ENCODE measurements around the gene ZBTB44.
A peak's percentile ranks its signal among the peaks of the same experiment; 100 is the strongest.

ZBTB44 gene

DNA sequence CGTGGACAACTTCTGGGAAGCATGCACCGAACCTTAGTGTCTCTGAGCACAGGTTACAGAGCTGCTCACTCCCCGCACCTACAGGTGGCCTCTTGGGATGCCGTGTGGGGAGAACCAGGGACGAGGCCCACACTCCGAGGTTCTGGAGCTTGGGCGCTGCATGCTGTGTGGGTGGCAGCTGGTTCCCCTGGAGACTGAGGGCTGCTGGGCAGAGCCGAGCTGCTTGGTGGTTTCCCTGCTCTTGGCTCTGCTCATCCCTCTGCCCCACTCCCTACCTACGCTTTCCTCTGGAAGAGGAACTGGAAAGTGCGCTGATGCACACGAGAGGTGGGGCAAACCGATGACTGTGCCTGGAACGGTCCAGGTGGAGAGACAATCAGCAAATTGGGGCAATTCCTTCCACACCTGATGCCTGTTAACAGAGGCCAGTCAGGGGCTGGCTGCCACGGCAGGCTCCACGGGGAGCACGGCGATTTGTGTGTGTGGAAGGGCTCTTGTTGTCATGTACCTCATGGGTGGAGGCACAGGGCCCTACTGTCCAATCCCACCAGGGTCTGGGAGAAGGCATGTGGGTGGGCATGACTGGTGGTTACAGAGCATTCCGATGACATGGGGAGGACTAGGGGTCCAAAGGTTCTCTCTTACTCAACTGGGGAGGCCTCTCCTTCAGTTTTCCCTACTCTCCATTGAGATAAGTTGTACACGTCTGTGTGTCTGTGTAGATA, 94.2 kb downstream of the ZBTB44 start:
- Histone ChIP-seq H3K27me3 (ENCODE audit: insufficient read depth, low read length, poor library complexity) (no peaks in the 10 kb centered on the region), H3K4me2 (ENCODE audit: low read length) (no peak overlapping the region), H2BK120ac (ENCODE audit: low read depth, low read length) (no peak overlapping the region), H2AK5ac (ENCODE audit: low read length) (no peak overlapping the region), H2BK5ac (ENCODE audit: low read length) (no peak overlapping the region), H3K36me3 (ENCODE audit: control insufficient read depth, insufficient read depth, low read length) (no peaks in the 10 kb centered on the region), H3K9ac (ENCODE audit: low read length) (no peak overlapping the region), H3K18ac (ENCODE audit: low read length) (no peak overlapping the region), H2BK15ac (replicated peaks; ENCODE audit: low read depth) (no peak overlapping the region), H3K4ac (ENCODE audit: low read depth, low read length) (no peak overlapping the region), H4K8ac (ENCODE audit: low read depth, low read length) (no peak overlapping the region), H3K4me3 (ENCODE audit: low read length) (no peak overlapping the region), H3K23ac (ENCODE audit: low read length) (no peak overlapping the region), H3K27ac (ENCODE audit: low read depth, low read length) (no peak overlapping the region), H3K79me1 (ENCODE audit: low read length) (no peaks in the 10 kb centered on the region), H3K79me2 (ENCODE audit: control insufficient read depth, insufficient read depth, low read length) (no peaks in the 10 kb centered on the region), H3K4me1 (ENCODE audit: control insufficient read depth, low read depth, low read length) (no peaks in the 10 kb centered on the region), H3K56ac (ENCODE audit: low read length) (no peak overlapping the region), H4K5ac (ENCODE audit: low read length) (no peak overlapping the region)
- WGBS (ENCODE audit: extremely low coverage, insufficient coverage, low lambda C conversion rate), result no CpG with 5 or more reads among the region's 19 CpGs
- no peak for DNase-seq

DNA sequence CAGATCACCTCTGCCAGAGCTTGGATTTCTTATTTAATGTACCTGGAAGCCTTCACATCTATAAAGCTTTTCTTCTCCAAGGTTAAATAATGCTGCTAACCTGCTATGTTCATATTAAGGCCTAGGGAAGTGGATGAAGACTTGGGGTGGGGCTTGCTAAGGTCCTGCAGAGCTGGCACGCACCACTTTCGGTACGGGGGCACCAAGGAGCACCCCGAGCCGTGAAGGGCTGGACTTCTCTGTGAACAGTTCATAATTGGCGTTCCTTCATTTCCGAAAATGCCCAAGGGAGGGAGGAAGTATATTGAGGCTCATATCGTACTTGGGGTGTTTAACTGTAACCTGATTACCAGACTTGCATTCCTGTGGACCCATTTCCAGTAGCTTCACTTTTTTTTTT, 95.6 kb downstream of the ZBTB44 start:
- Histone ChIP-seq H2BK5ac (ENCODE audit: low read length) (no peak overlapping the region), H3K79me2 (ENCODE audit: control insufficient read depth, insufficient read depth, low read length) (no peaks in the 10 kb centered on the region), H3K27me3 (ENCODE audit: insufficient read depth, low read length, poor library complexity) (no peaks in the 10 kb centered on the region), H2BK120ac (ENCODE audit: low read depth, low read length) (no peak overlapping the region), H3K9ac (ENCODE audit: low read length) (no peak overlapping the region), H3K23ac (ENCODE audit: low read length) (no peak overlapping the region), H4K8ac (ENCODE audit: low read depth, low read length) (no peak overlapping the region), H3K4me3 (ENCODE audit: low read length) (no peak overlapping the region), H3K4me2 (ENCODE audit: low read length) (no peak overlapping the region), H3K27ac (ENCODE audit: low read depth, low read length) (no peak overlapping the region), H2BK15ac (replicated peaks; ENCODE audit: low read depth) (no peak overlapping the region), H3K4ac (ENCODE audit: low read depth, low read length) (no peak overlapping the region), H4K5ac (ENCODE audit: low read length) (no peak overlapping the region), H3K36me3 (ENCODE audit: control insufficient read depth, insufficient read depth, low read length) (no peaks in the 10 kb centered on the region), H3K79me1 (ENCODE audit: low read length) (no peaks in the 10 kb centered on the region), H3K56ac (ENCODE audit: low read length) (no peak overlapping the region), H3K18ac (ENCODE audit: low read length) (no peak overlapping the region), H2AK5ac (ENCODE audit: low read length) (no peak overlapping the region), H3K4me1 (ENCODE audit: control insufficient read depth, low read depth, low read length) (no peaks in the 10 kb centered on the region)
- no peak for DNase-seq
- no CpG with 5 or more reads among the region's 8 CpGs for WGBS (ENCODE audit: extremely low coverage, insufficient coverage, low lambda C conversion rate)

DNA sequence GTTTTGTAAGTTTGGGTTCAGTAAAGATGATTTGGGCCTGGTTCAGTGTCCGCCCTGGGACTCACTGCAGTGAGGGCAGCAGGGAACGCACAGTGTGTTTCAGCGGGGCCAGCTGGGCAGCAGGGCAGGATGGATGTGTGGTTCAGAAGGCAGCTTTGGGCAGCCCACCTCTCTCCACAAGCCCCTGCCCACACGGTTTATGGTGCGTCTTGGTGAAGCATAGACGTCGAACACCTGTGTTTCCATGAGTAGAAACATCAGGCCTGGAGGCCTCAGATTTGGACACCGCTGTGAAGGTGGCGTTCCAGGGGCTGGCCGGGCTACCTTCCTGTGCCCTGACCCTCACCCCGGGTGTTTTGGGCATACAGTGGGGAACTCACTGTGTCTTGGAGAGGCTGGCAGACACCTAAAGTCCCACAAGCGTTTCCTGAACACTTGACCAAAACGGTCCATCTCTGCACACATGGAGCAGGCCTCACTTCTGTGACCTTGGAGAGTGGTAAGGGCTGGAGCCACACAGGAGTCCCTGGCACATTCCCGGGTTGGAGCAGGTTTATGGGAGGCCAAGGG, 96.1 kb downstream of the ZBTB44 start:
- Histone ChIP-seq H3K79me2 (ENCODE audit: control insufficient read depth, insufficient read depth, low read length) (no peaks in the 10 kb centered on the region), H3K27me3 (ENCODE audit: insufficient read depth, low read length, poor library complexity) (no peaks in the 10 kb centered on the region), H3K4me3 (ENCODE audit: low read length) (no peak overlapping the region), H3K56ac (ENCODE audit: low read length) (no peak overlapping the region), H3K79me1 (ENCODE audit: low read length) (no peaks in the 10 kb centered on the region), H3K9ac (ENCODE audit: low read length) (no peak overlapping the region), H3K27ac (ENCODE audit: low read depth, low read length) (no peak overlapping the region), H3K4me2 (ENCODE audit: low read length) (no peak overlapping the region), H3K4me1 (ENCODE audit: control insufficient read depth, low read depth, low read length) (no peaks in the 10 kb centered on the region), H4K8ac (ENCODE audit: low read depth, low read length) (no peak overlapping the region), H3K4ac (ENCODE audit: low read depth, low read length) (no peak overlapping the region), H2BK5ac (ENCODE audit: low read length) (no peak overlapping the region), H3K36me3 (ENCODE audit: control insufficient read depth, insufficient read depth, low read length) (no peaks in the 10 kb centered on the region), H2BK15ac (replicated peaks; ENCODE audit: low read depth) (no peak overlapping the region), H2AK5ac (ENCODE audit: low read length) (no peak overlapping the region), H2BK120ac (ENCODE audit: low read depth, low read length) (no peak overlapping the region), H3K18ac (ENCODE audit: low read length) (no peak overlapping the region), H3K23ac (ENCODE audit: low read length) (no peak overlapping the region), H4K5ac (ENCODE audit: low read length) (no peak overlapping the region)
- no CpG with 5 or more reads among the region's 14 CpGs for WGBS (ENCODE audit: extremely low coverage, insufficient coverage, low lambda C conversion rate)
- no peak for DNase-seq

DNA sequence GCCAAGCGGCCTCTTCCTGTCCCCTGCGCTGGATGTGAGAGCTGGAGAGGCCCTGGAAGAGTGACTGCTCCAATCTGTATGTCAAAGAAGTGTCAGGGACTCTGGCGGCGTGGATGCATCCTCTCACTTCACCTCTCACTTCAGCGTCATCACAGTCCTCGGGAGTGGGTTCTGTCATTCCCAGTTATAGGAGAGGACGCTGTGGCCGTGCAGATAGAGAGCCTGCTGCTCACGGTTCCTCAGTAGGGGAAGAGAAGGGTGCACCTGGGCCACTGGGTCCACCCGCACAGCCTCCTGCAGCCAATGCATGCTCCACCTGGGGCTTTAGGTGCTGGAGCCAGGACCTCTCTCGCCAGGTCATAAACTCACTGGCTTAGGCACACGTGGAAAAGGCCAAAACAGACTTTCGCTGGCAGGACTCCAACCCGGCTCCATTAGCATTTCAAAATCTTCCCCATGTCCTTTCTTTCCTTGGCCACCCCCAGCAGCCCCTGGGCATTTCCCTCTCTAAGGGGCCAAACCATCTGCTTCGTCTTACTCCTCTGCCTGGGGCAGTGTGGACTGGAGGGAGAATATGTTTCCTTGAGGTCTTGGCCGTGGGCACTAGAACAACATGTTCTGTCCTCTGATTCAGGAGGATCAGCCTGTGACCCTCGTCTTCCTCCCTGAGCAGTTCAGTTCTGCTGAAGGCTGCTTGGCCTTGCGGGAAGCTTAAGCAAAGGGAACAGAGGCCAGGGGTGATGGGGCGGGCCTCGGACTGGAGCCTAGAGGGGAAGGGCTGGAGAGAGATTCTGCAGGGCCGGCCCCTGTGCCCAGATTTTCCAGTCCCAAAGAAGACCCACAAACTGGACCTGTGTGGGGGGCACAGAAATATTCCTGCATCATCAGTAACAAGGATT, 97.3 kb downstream of the ZBTB44 start:
- DNase-seq, result no peak

DNA sequence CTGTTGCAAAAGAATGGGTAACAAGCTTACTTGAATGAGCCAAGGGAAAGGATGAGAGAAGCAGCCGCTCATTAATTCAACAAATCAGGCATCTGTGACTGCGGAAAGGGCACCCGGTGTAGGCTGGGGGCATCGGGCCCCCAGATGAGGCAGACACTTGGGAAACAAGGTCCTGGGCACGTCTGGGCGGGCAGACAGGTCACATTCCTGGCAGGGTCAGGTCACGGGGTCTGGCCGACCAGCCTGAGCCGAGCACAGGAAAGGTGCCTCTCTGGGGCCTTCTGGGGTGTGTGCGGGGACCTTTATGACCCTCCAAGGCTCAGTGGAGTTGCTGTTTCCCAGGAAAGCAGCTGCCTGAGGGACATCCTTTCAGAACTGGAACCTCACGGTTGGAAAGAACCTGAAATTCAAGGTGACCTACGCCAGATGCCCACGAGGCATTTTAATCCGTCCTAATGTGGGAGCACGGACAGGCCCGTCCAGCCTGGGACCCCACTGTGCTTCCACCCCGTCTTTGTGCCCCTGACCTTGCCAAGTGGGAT, 98.1 kb downstream of the ZBTB44 start:
- no peak overlapping the region for H2BK5ac ChIP-seq (ENCODE audit: low read length)
- no peak overlapping the region for H3K4me2 ChIP-seq (ENCODE audit: low read length)
- no peak overlapping the region for H3K4ac ChIP-seq (ENCODE audit: low read depth, low read length)
- H3K23ac ChIP-seq (ENCODE audit: low read length), result no peak overlapping the region
- no peaks in the 10 kb centered on the region for H3K27me3 ChIP-seq (ENCODE audit: insufficient read depth, low read length, poor library complexity)
- H3K56ac ChIP-seq (ENCODE audit: low read length), result no peak overlapping the region
- no peak overlapping the region for H2AK5ac ChIP-seq (ENCODE audit: low read length)
- no peak overlapping the region for H3K27ac ChIP-seq (ENCODE audit: low read depth, low read length)
- H3K4me3 ChIP-seq (ENCODE audit: low read length), result no peak overlapping the region
- no peak overlapping the region for H4K5ac ChIP-seq (ENCODE audit: low read length)
- no peaks in the 10 kb centered on the region for H3K79me2 ChIP-seq (ENCODE audit: control insufficient read depth, insufficient read depth, low read length)
- no peak overlapping the region for H2BK120ac ChIP-seq (ENCODE audit: low read depth, low read length)
- no peak overlapping the region for H4K8ac ChIP-seq (ENCODE audit: low read depth, low read length)
- no peaks in the 10 kb centered on the region for H3K79me1 ChIP-seq (ENCODE audit: low read length)
- no peak overlapping the region for H3K18ac ChIP-seq (ENCODE audit: low read length)
- no peak overlapping the region for H2BK15ac ChIP-seq (replicated peaks; ENCODE audit: low read depth)
- WGBS (ENCODE audit: extremely low coverage, insufficient coverage, low lambda C conversion rate), result no CpG with 5 or more reads among the region's 17 CpGs
- no peak overlapping the region for H3K9ac ChIP-seq (ENCODE audit: low read length)
- no peaks in the 10 kb centered on the region for H3K36me3 ChIP-seq (ENCODE audit: control insufficient read depth, insufficient read depth, low read length)
- DNase-seq, result no peak
- no peaks in the 10 kb centered on the region for H3K4me1 ChIP-seq (ENCODE audit: control insufficient read depth, low read depth, low read length)

More for the DNA sequence above, 97.3 kb downstream of the ZBTB44 start:
- peak overlapping the region; percentile 37 for H3K56ac ChIP-seq (ENCODE audit: low read length)
- H2BK120ac ChIP-seq (ENCODE audit: low read depth, low read length), result no peak overlapping the region
- no peak overlapping the region for H2BK15ac ChIP-seq (replicated peaks; ENCODE audit: low read depth)
- WGBS (ENCODE audit: extremely low coverage, insufficient coverage, low lambda C conversion rate), result no CpG with 5 or more reads among the region's 21 CpGs
- H3K4me1 ChIP-seq (ENCODE audit: control insufficient read depth, low read depth, low read length), result no peaks in the 10 kb centered on the region
- H3K23ac ChIP-seq (ENCODE audit: low read length), result no peak overlapping the region
- no peak overlapping the region for H3K4me2 ChIP-seq (ENCODE audit: low read length)
- no peaks in the 10 kb centered on the region for H3K79me2 ChIP-seq (ENCODE audit: control insufficient read depth, insufficient read depth, low read length)
- H3K4me3 ChIP-seq (ENCODE audit: low read length), result no peak overlapping the region
- H3K18ac ChIP-seq (ENCODE audit: low read length), result no peak overlapping the region
- no peak overlapping the region for H2AK5ac ChIP-seq (ENCODE audit: low read length)
- no peak overlapping the region for H3K4ac ChIP-seq (ENCODE audit: low read depth, low read length)
- H3K36me3 ChIP-seq (ENCODE audit: control insufficient read depth, insufficient read depth, low read length), result no peaks in the 10 kb centered on the region
- no peak overlapping the region for H4K8ac ChIP-seq (ENCODE audit: low read depth, low read length)
- H2BK5ac ChIP-seq (ENCODE audit: low read length), result no peak overlapping the region
- no peaks in the 10 kb centered on the region for H3K27me3 ChIP-seq (ENCODE audit: insufficient read depth, low read length, poor library complexity)
- no peak overlapping the region for H3K9ac ChIP-seq (ENCODE audit: low read length)
- H4K5ac ChIP-seq (ENCODE audit: low read length), result no peak overlapping the region
- H3K79me1 ChIP-seq (ENCODE audit: low read length), result no peaks in the 10 kb centered on the region
- H3K27ac ChIP-seq (ENCODE audit: low read depth, low read length), result no peak overlapping the region
